Ascending aorta (tissue), 2 donors: ENCODE measurements around the gene WNT3A. TPM values are rescaled to one million over a fixed set of nuclear protein-coding genes. Genes with fewer than 3 reads are reported as not detected.

ENCODE experiments used
- DNase-seq, 2 donors: peaks; one replicate each; pipeline ENCODE4 v3.0.0-alpha.2; 2019; ENCODE audit warnings: low spot score in 2 of 2
- H3K27ac ChIP-seq, 2 donors: fragments of 200-600 bp; sonication (generic); one replicate each; pipeline ENCODE4 v1.5.1; 2016 to 2017; ENCODE audit warnings: mild to moderate bottlenecking in 1 of 2
- H3K27me3 ChIP-seq: fragments of 200-600 bp; sonication (generic); one replicate; pipeline ENCODE4 v1.5.1; 2017
- H3K36me3 ChIP-seq, 2 donors: fragments of 200-600 bp; sonication (generic); one replicate each; pipeline ENCODE4 v1.5.1; 2016
- H3K4me1 ChIP-seq, 2 donors: fragments of 200-600 bp; sonication (generic); one replicate each; pipeline ENCODE4 v1.5.1; 2016 to 2017; ENCODE audit warnings: mild to moderate bottlenecking in 1 of 2
- H3K4me3 ChIP-seq, 2 donors: fragments of 200-600 bp; sonication (generic); one replicate each; pipeline ENCODE4 v1.5.1; 2016 to 2017; ENCODE audit warnings: mild to moderate bottlenecking in 1 of 2
- H3K9me3 ChIP-seq, 2 donors: fragments of 200-600 bp; sonication (generic); one replicate each; pipeline ENCODE4 v1.5.1; 2016
- CTCF ChIP-seq, 3 experiments: fragments of 200-600 bp in 2 of 3; fragments of 450-650 bp in 1 of 3; sonication (generic) in 2 of 3; IDR thresholded peaks; one replicate each; pipeline ENCODE4 v1.5.1; 2016 to 2019; ENCODE audit warnings: antibody characterized with exemption in 3 of 3, mild to moderate bottlenecking in 1 of 3, moderate library complexity in 1 of 3
- intact Hi-C: fragments of 100-400 bp; cut with DNase I; formaldehyde crosslinking; loops from one replicate; pipeline ENCODE4 v1.15.1; 2023
- total RNA-seq: library from RNA; depleted of rRNA; stranded (reverse); fragments of >200 nt; gene quantifications from one replicate; pipeline ENCODE4 v1.1.0, GENCODE V29; 2016

The WNT3A gene
- total RNA-seq, 1 donor from 2014 or later, result not detected

DNA sequence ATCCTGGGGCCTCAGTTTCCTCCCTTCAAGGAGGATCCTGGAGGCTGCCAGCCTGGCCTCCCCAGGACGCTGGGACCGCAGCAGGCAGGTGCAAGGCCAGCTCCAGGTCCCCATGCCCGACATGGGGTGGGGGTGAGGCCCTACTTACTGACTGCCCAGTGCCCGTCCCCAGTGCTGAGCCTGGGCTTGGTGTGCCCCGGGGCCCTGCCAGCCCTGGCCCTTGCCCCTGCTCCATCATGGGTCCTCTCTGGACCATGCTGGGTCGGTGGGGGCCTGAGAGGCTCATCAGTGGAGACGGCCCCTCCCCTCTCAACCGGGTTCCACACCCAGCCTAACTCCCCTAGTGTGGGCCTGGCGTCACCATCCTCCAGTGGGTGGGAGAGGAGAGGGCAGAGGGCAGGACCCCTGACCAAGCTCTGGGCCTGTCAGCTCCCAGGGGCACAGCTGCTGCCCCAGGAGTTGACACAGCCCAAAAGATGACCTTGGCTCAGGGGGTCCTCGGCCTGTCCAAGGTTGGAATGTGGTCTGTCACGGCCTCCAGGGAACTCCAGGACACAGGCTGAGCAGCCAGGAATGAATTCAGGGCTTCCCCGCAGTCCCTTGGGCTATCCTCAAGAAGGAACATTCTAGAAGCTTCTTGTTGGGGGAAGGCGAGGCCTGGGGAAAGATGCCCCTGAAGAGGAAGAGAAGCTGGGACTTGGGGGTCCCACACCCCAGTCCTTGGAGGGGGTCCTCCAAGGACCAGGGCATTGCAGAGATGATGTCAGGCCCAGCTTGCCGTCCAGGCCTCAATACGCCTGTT is 58.1 kb downstream of the WNT3A start:
- no peak for TF ChIP-seq CTCF (IDR thresholded peaks at IDR 0.05)
- peak in 1 of 2 donors; percentile 60 for DNase-seq
- intact Hi-C loops, result no loop called here
- no peaks in the 10 kb centered on the region for H3K36me3 ChIP-seq
- H3K27ac ChIP-seq, result no peak overlapping the region
- H3K4me1 ChIP-seq, result no peaks in the 10 kb centered on the region
- no peaks in the 10 kb centered on the region for H3K9me3 ChIP-seq
- H3K4me3 ChIP-seq, result no peak overlapping the region
- H3K27me3 ChIP-seq, result peaks cover 22% of the 10 kb centered on the region

GRCh38 chr1:228065543-228066347 is 58.9 kb downstream of the WNT3A start:
- no peaks in the 10 kb centered on the region for H3K4me1 ChIP-seq
- peaks cover 14% of the 10 kb centered on the region for H3K27me3 ChIP-seq
- intact Hi-C loops, result no loop called here
- no peak for TF ChIP-seq CTCF (IDR thresholded peaks at IDR 0.05)
- H3K36me3 ChIP-seq, result no peaks in the 10 kb centered on the region
- H3K4me3 ChIP-seq, result no peak overlapping the region
- no peak overlapping the region for H3K27ac ChIP-seq
- no peaks in the 10 kb centered on the region for H3K9me3 ChIP-seq
- peak in 1 of 2 donors; percentile 56 for DNase-seq

DNA sequence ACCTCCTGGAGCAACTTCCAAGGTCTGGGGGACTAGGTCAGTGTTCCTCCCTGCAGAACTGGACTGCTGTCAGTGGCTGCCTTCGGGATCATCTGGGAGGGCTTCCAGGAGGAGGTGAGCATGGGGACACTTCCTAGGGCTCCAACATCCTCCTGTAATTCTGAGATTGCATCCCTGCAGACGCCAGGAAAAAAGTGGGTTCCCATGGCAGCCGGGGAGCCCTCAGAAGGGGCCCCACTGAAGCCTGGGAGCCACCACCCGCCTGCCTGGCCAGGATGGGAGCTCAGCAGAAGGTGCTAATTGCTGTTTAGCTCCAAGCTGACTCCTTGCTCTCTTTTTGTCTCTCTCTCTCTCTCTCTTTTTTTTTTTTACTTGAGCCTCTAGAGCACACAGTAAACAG is 59.6 kb downstream of the WNT3A start:
- no peak for TF ChIP-seq CTCF (IDR thresholded peaks at IDR 0.05)
- Histone ChIP-seq H3K4me3 (no peak overlapping the region), H3K27me3 (peaks cover 9% of the 10 kb centered on the region), H3K36me3 (no peaks in the 10 kb centered on the region), H3K9me3 (no peaks in the 10 kb centered on the region), H3K27ac (no peak overlapping the region), H3K4me1 (no peaks in the 10 kb centered on the region)
- no peak for DNase-seq
- intact Hi-C loops, result no loop called here

- H3K9me3 ChIP-seq, result no peaks in the 10 kb centered on the region
- H3K4me1 ChIP-seq, result no peaks in the 10 kb centered on the region
- H3K36me3 ChIP-seq, result no peaks in the 10 kb centered on the region
- DNase-seq, result no peak
- H3K27ac ChIP-seq, result no peak overlapping the region
- TF ChIP-seq CTCF (IDR thresholded peaks at IDR 0.05), result no peak
- no peak overlapping the region for H3K4me3 ChIP-seq
- intact Hi-C loops, result no loop called here
- peaks cover 3% of the 10 kb centered on the region for H3K27me3 ChIP-seq
Observed at GRCh38 chr1:228066891-228067654, 60.3 kb downstream of the WNT3A start.

DNA sequence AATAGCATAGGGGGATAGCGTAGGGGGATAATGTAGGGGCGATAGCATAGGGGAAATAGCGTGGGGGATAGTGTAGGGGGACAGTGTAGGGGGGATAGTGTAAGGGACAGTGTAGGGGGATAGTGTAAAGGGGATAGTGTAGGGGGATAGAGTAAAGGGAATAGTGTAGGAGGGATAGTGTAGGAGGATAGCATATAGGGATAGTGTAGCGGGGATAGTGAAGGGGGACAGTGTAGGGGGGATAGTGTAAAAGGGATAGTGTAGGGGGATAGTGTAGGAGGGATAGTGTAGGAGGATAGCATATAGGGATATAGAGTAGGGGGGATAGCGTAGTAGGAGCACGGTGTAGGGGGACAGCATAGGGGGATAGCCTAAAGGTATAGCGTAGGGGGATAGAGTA is 61.6 kb downstream of the WNT3A start:
- no peaks in the 10 kb centered on the region for H3K9me3 ChIP-seq
- H3K36me3 ChIP-seq, result no peaks in the 10 kb centered on the region
- DNase-seq, result no peak
- no peak overlapping the region for H3K4me3 ChIP-seq
- H3K27ac ChIP-seq, result no peak overlapping the region
- intact Hi-C loops, result no loop called here
- H3K27me3 ChIP-seq, result no peaks in the 10 kb centered on the region
- no peaks in the 10 kb centered on the region for H3K4me1 ChIP-seq
- no peak for TF ChIP-seq CTCF (IDR thresholded peaks at IDR 0.05)
